B cell (primary cell): ENCODE measurements around the gene SLC25A25. TPM values are rescaled to one million over a fixed set of nuclear protein-coding genes. Genes with fewer than 3 reads are reported as not detected.

ENCODE experiments used
- ATAC-seq: fragments of 200-7000 bp; cut with Tn5 transposase; one replicate; pipeline ENCODE4 v1.10.0; 2021; ENCODE audit warnings: low read depth, mild to moderate bottlenecking, moderate number of reproducible peaks, moderate library complexity
- CTCF ChIA-PET: fragments of 350-600 bp; sonication (Branson Sonifier 250); formaldehyde crosslinking; loops from one replicate; lab custom pipeline; 2021; ENCODE audit warnings: antibody characterized with exemption, inconsistent platforms; lab: Charles Lee
- POLR2A ChIA-PET: fragments of 350-600 bp; sonication (Branson Sonifier 250); formaldehyde crosslinking; loops from one replicate; lab custom pipeline; 2021; ENCODE audit warnings: antibody characterized with exemption; lab: Charles Lee
- DNase-seq: peaks from one replicate; pipeline ENCODE4 v3.0.0; 2013
- H2AFZ ChIP-seq: 2 replicates; pipeline ENCODE4 v1.6.1; 2012; ENCODE audit warnings: mild to moderate bottlenecking, low read depth, low read length; ENCODE audit not compliant: insufficient read depth, poor library complexity, severe bottlenecking
- H3K27ac ChIP-seq, 2 donors: 1 replicate in 1 of 2; 2 replicates in 1 of 2; pipeline ENCODE4 v1.5.1; 2012 to 2013; ENCODE audit warnings: low read length in 2 of 2, mild to moderate bottlenecking in 2 of 2, moderate library complexity in 1 of 2
- H3K27me3 ChIP-seq, 4 experiments: fragments of 200-600 bp in 1 of 4; sonication (generic) in 1 of 4; replicated peaks in 1 of 4; 1 replicate in 2 of 4; 2 replicates in 2 of 4; pipeline versions ENCODE4 v1.6.1 to v1.7.0; 2013 to 2016; ENCODE audit warnings: low read length in 3 of 4, mild to moderate bottlenecking in 2 of 4, mixed read lengths in 1 of 4, moderate library complexity in 1 of 4; ENCODE audit not compliant: insufficient read depth in 4 of 4, control insufficient read depth in 3 of 4; ENCODE audit errors: control extremely low read depth in 1 of 4
- H3K36me3 ChIP-seq, 2 experiments: replicated peaks in 1 of 2; 1 replicate in 1 of 2; 2 replicates in 1 of 2; pipeline versions ENCODE4 v1.6.1 to v1.7.1; 2013; ENCODE audit warnings: low read length in 1 of 2; ENCODE audit not compliant: insufficient read depth in 2 of 2, control insufficient read depth in 1 of 2; ENCODE audit errors: control extremely low read depth in 1 of 2, extremely low read depth in 1 of 2
- H3K4me1 ChIP-seq, 2 donors: fragments of 200-600 bp in 1 of 2; sonication (generic) in 1 of 2; 1 replicate in 1 of 2; 2 replicates in 1 of 2; pipeline versions ENCODE4 v1.5.1 to v1.6.1; 2013 to 2017; ENCODE audit warnings: low read length in 2 of 2; ENCODE audit not compliant: control insufficient read depth in 2 of 2, insufficient read depth in 2 of 2
- H3K4me2 ChIP-seq: replicated peaks from 2 replicates; pipeline ENCODE3; 2012; ENCODE audit warnings: mild to moderate bottlenecking, low read depth, low read length; ENCODE audit not compliant: poor library complexity, severe bottlenecking
- H3K4me3 ChIP-seq, 5 experiments: fragments of 200-600 bp in 1 of 5; sonication (generic) in 1 of 5; 1 replicate in 3 of 5; 2 replicates in 2 of 5; pipeline versions ENCODE4 v1.5.1 to v1.7.0; 2011 to 2016; ENCODE audit warnings: low read length in 4 of 5, mild to moderate bottlenecking in 4 of 5, low read depth in 2 of 5, control low read depth in 1 of 5, moderate library complexity in 1 of 5; ENCODE audit not compliant: insufficient read depth in 1 of 5; ENCODE audit errors: control extremely low read depth in 1 of 5, extremely low read depth in 1 of 5
- H3K79me2 ChIP-seq: fragments of 200-600 bp; sonication (generic); one replicate; pipeline ENCODE4 v1.6.0; 2016; ENCODE audit warnings: low read length; ENCODE audit not compliant: control insufficient read depth, insufficient read depth
- H3K9ac ChIP-seq: fragments of 200-600 bp; sonication (generic); 2 replicates; pipeline ENCODE4 v1.6.1; 2017; ENCODE audit warnings: mild to moderate bottlenecking, low read length, moderate library complexity
- H3K9me3 ChIP-seq, 3 donors: one replicate each; pipeline versions ENCODE4 v1.6.1 to v1.7.1; 2013; ENCODE audit warnings: low read length in 2 of 3; ENCODE audit not compliant: control insufficient read depth in 2 of 3, insufficient read depth in 1 of 3; ENCODE audit errors: control extremely low read depth in 1 of 3
- H4K20me1 ChIP-seq: 2 replicates; pipeline ENCODE4 v1.6.0; 2012; ENCODE audit warnings: mild to moderate bottlenecking, low read length; ENCODE audit not compliant: insufficient read depth, control insufficient read depth, poor library complexity, severe bottlenecking
- H3K27ac Mint-ChIP-seq: one replicate; pipeline ENCODE4 v1.8.0; 2021; ENCODE audit warnings: mixed read lengths
- H3K27me3 Mint-ChIP-seq: one replicate; pipeline ENCODE4 v1.8.0; 2021; ENCODE audit warnings: mixed read lengths
- H3K4me1 Mint-ChIP-seq: one replicate; pipeline ENCODE4 v1.8.0; 2021; ENCODE audit warnings: mixed read lengths
- H3K4me3 Mint-ChIP-seq: one replicate; pipeline ENCODE4 v1.8.0; 2021; ENCODE audit warnings: mixed read lengths
- H3K9me3 Mint-ChIP-seq: one replicate; pipeline ENCODE4 v1.8.0; 2022; ENCODE audit warnings: mixed read lengths; ENCODE audit not compliant: insufficient read depth
- CTCF ChIP-seq: fragments of 200-600 bp; IDR thresholded peaks from one replicate; pipeline ENCODE4 v1.8.0; 2022; ENCODE audit warnings: antibody characterized with exemption, mild to moderate bottlenecking
- EZH2 ChIP-seq: IDR thresholded peaks from 2 replicates; pipeline ENCODE4 v1.6.1; 2012; ENCODE audit warnings: borderline replicate concordance, low read depth, mild to moderate bottlenecking, moderate library complexity, low read length; ENCODE audit not compliant: insufficient read depth, poor library complexity, severe bottlenecking
- whole genome bisulfite sequencing: methylation state at CpG from one replicate; pipeline ENCODE4 v1.1.5; 2013; ENCODE audit warnings: missing lambda C conversion rate; ENCODE audit not compliant: insufficient coverage; 5-methylcytosine and 5-hydroxymethylcytosine counted together
- intact Hi-C: fragments of 100-400 bp; cut with micrococcal nuclease; formaldehyde crosslinking; loops from one replicate; pipeline ENCODE4 v1.10.0; 2022
- polyA plus RNA-seq: library from polyadenylated mRNA; depleted of rRNA; stranded (reverse); fragments of >200 nt; gene quantifications from 2 replicates; pipeline ENCODE4 v1.2.3, GENCODE V29; 2012
- total RNA-seq, 2 donors: library from RNA; stranded (reverse); fragments of 120-200 nt in 1 of 2; gene quantifications; 1 replicate in 1 of 2; 2 replicates in 1 of 2; pipeline versions ENCODE4 v1.2.3 to v1.2.4, GENCODE V29; 2013 to 2022

The SLC25A25 gene
- total and polyA plus RNA-seq, 2 donors (not counting 1 experiment from before 2014, with no cell fraction given): 12.1 to 18.6 TPM

- DNase-seq (no peak), ATAC-seq (no peak)
- TF ChIP-seq CTCF (no peak), EZH2 (no peak)
- H3K79me2 ChIP-seq: no peaks in the 10 kb centered on the region
- no peak overlapping the region for H3K9ac ChIP-seq
- H2AFZ ChIP-seq: no peak overlapping the region
- Mint-ChIP-seq H3K27me3 (peaks cover 7% of the 10 kb centered on the region), H3K27ac (no peak overlapping the region), H3K4me3 (no peak overlapping the region), H3K9me3 (no peaks in the 10 kb centered on the region), H3K4me1 (no peaks in the 10 kb centered on the region)
- H3K27ac ChIP-seq: no peak overlapping the region
- H4K20me1 ChIP-seq: no peaks in the 10 kb centered on the region
- no peaks in the 10 kb centered on the region for H3K4me1 ChIP-seq
- CTCF ChIA-PET: no interaction called here
- H3K4me3 ChIP-seq: no peak overlapping the region
- WGBS: 83% methylated on average over 18 of the region's 26 CpGs
- H3K9me3 ChIP-seq: no peaks in the 10 kb centered on the region
- POLR2A ChIA-PET: no interaction called here
- no peaks in the 10 kb centered on the region for H3K36me3 ChIP-seq
- intact Hi-C loops: no loop called here
- no peaks in the 10 kb centered on the region for H3K27me3 ChIP-seq
- H3K4me2 ChIP-seq: no peak overlapping the region
These were observed 85.3 kb downstream of the SLC25A25 start for GRCh38 chr9:128153060-128153946.

GRCh38 chr9:128153947-128154695 lies 86.1 kb downstream of the SLC25A25 start:
- Histone ChIP-seq H3K27ac (no peak overlapping the region), H3K4me3 (no peak overlapping the region), H3K4me1 (no peaks in the 10 kb centered on the region), H2AFZ (no peak overlapping the region), H3K36me3 (no peaks in the 10 kb centered on the region), H3K27me3 (no peaks in the 10 kb centered on the region), H4K20me1 (no peaks in the 10 kb centered on the region), H3K9ac (no peak overlapping the region), H3K9me3 (no peaks in the 10 kb centered on the region), H3K4me2 (no peak overlapping the region), H3K79me2 (no peaks in the 10 kb centered on the region)
- Mint-ChIP-seq H3K27ac (no peak overlapping the region), H3K4me1 (no peaks in the 10 kb centered on the region), H3K9me3 (no peaks in the 10 kb centered on the region), H3K27me3 (peaks cover 4% of the 10 kb centered on the region), H3K4me3 (no peak overlapping the region)
- intact Hi-C loops: no loop called here
- DNase-seq (no peak), ATAC-seq (no peak)
- TF ChIP-seq EZH2: no peak
- no peak for TF ChIP-seq CTCF
- WGBS: 89% methylated on average over 7 of the region's 13 CpGs
- ChIA-PET CTCF (no interaction called here), POLR2A (no interaction called here)
